Activated T-cell treated with anti-CD3 and anti-CD28 coated beads for 1 hour (primary cell): ENCODE measurements around the gene ENPP1.
"Not testable (repeated sequence)": the region's sequence is repeated elsewhere in the genome, so short reads cannot be mapped to it uniquely, and the experiment has no call there.

Source experiments
- DNase-seq: peaks from one replicate; pipeline ENCODE4 v3.0.0-alpha.2; 2020; ENCODE audit warnings: low read depth

ENPP1 gene

GRCh38 chr6:131831392-131831791 is 23.6 kb downstream of the ENPP1 start:
- no peak for DNase-seq

- DNase-seq, result no peak
Measured at GRCh38 chr6:131831886-131832285, 24.1 kb downstream of the ENPP1 start.

- DNase-seq, result no peak
Measured at GRCh38 chr6:131832363-131832762, 24.5 kb downstream of the ENPP1 start.

- no peak for DNase-seq
Measured at GRCh38 chr6:131838051-131838450, 30.2 kb downstream of the ENPP1 start.

GRCh38 chr6:131839388-131839787 is 31.6 kb downstream of the ENPP1 start:
- no peak for DNase-seq

- DNase-seq, result no peak
Measured at GRCh38 chr6:131840441-131840840, 32.6 kb downstream of the ENPP1 start.

GRCh38 chr6:131840936-131841583 is 33.2 kb downstream of the ENPP1 start:
- DNase-seq, result no peak

GRCh38 chr6:131843768-131844167 is 35.9 kb downstream of the ENPP1 start:
- no peak for DNase-seq

GRCh38 chr6:131844243-131844841 is 36.5 kb downstream of the ENPP1 start:
- no peak for DNase-seq

- no peak for DNase-seq
Measured at GRCh38 chr6:131846023-131846663, 38.3 kb downstream of the ENPP1 start.

- DNase-seq, result no peak
Measured at GRCh38 chr6:131846905-131847304, 39.1 kb downstream of the ENPP1 start.

GRCh38 chr6:131849799-131850198 is 42.0 kb downstream of the ENPP1 start:
- DNase-seq, result no peak

GRCh38 chr6:131851049-131851769 is 43.4 kb downstream of the ENPP1 start:
- DNase-seq, result no peak

- DNase-seq, result no peak
Measured at GRCh38 chr6:131852200-131852599, 44.4 kb downstream of the ENPP1 start.

GRCh38 chr6:131854803-131855202 is 47.0 kb downstream of the ENPP1 start:
- DNase-seq, result no peak

- DNase-seq, result no peak
Measured at GRCh38 chr6:131858765-131859415, 51.1 kb downstream of the ENPP1 start.

- not testable (repeated sequence) for DNase-seq
Measured at GRCh38 chr6:131859658-131860057, 51.8 kb downstream of the ENPP1 start.

- no peak for DNase-seq
Measured at GRCh38 chr6:131861381-131861780, 53.6 kb downstream of the ENPP1 start.

GRCh38 chr6:131862476-131862875 is 54.7 kb downstream of the ENPP1 start:
- DNase-seq, result no peak

- no peak for DNase-seq
Measured at GRCh38 chr6:131867744-131868143, 59.9 kb downstream of the ENPP1 start.

- DNase-seq, result no peak
Measured at GRCh38 chr6:131868836-131869235, 61.0 kb downstream of the ENPP1 start.

GRCh38 chr6:131875647-131876046 is 67.8 kb downstream of the ENPP1 start:
- DNase-seq, result no peak
